GM18907 (cell line): ENCODE measurements around the gene HNRNPL.
A peak's percentile ranks its signal among the peaks of the same experiment; 100 is the strongest.
"Not testable (repeated sequence)": the region's sequence is repeated elsewhere in the genome, so short reads cannot be mapped to it uniquely, and the experiment has no call there.

Experiments
- ATAC-seq: cut with Tn5 transposase; IDR thresholded peaks from one replicate; pipeline ENCODE4 v1.9.1; 2021; ENCODE audit warnings: mild to moderate bottlenecking, moderate library complexity; ENCODE audit not compliant: unreplicated experiment

HNRNPL gene

DNA sequence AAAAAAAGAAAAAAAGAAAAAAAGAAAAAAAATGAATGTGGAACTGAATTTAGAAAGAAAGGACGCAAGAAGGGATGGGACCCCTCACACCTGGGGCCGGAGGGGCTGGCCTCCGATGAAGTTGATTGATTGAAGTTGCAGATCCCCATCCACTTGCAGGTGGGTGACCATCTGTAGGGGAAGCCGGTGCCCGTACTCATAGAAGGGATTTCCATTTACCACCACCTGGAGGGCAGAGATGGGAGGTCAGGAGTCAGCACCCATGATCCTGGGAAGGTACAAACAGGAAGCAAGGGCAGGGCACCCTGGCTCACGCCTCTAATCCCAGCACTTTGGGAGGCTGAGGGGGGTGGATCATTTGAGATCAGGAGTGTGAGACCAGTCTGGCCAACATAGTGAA is 43.4 kb downstream of the HNRNPL start:
- no peak for ATAC-seq

DNA sequence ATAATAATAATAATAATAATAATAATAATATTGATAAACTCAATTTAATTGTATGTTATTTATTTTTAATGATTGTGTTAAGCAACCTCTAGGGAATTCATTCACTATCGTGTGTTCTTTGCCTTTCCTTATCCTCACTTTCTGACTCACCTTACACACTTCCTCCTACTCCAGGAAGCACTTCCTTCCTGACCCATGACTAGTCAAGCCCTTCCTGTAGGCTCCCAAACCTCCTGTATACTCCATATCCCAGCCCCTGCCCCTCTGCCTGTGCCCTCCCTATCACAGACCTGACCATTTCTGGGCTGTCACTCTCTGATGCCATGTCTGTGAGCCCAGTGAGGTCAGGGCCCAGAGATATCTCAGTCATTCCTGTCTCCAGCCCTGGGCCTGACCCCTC is 44.6 kb downstream of the HNRNPL start:
- ATAC-seq: no peak

DNA sequence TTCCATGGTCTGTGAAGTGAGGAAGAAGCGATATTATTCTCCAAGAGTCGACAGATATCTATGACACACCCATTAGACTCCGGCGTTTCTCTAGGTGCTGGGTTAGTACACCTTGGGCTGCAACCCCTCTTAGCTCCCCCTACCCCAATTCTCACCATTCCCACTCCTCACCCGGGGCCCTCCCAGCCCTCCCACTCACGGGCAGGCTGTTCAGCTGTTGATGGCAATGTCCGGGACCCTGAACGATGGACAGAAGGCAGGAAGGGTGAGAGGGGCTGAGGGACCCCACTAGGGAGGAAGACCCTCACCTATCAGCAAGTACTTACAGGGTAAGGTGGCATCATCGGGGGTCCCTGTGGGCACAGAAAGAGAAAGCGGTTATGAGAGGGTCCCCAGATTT is 46.2 kb downstream of the HNRNPL start:
- ATAC-seq: no peak

DNA sequence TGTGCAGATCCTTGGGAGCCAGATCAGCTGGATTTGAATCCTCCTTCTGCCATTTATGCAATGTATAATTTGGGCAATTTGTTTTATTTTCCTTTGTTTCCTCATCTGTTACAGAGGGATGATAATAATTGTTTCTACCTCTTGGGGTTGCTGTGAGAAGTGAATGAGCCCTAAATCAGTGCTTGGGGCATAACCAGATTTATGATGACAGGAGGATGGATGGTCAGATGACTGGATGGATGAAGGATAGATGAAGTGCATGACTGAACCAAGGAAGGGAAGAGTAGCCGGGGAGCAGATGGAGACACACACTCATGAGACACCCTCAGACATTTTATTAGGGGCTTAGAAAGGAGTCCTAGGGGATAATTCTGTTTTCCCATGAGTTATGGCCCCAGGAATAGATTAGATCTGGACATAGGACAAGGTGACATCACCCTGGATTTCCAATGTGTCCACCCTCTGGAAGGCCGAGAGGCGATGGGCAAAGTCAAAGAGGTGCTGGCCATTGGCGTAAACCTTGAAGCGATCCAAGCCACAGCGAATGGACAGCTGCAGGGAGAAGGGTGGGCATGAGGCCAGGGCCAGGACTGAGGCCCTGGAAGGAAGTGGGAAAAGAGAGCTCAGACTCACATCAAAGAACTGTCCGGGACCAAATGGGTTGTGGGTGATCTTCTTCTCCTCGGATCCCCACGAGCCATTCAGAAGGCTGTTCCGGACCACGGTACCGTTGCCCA is 48.3 kb downstream of the HNRNPL start:
- no peak for ATAC-seq

DNA sequence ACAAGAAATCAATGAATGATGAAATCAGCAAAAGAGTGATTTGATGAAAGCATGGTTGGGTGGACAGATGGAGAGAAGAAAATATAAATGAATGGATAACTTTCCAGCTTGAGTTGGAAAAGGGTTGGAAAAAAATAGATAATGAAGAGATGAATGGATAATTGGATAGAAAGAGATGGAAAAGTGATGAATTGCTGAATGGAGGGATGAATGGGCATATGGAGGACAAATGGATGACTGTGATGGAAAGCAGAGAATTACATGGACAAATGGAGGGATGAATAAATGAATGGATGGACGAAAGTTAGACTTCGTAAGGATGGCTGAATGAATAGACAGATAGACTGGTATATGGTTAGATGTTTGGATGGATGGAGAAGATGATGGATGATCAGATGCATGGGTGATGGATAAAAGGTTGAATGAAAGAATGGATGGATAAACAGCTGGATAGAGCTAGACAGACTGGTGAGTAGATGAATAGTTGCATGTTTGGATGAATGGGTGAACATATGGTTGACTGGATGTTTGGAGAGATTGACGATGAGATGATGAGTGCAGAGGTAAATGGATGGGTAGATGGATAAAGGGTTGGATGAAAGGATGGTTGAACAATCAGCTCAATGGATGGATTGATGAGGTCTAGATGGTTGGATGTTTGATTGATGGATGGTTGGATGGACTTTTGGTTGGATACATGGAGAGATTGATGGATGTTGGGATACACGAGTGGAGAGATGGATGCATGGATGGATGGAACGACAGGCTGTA is 49.0 kb downstream of the HNRNPL start:
- ATAC-seq: no peak

DNA sequence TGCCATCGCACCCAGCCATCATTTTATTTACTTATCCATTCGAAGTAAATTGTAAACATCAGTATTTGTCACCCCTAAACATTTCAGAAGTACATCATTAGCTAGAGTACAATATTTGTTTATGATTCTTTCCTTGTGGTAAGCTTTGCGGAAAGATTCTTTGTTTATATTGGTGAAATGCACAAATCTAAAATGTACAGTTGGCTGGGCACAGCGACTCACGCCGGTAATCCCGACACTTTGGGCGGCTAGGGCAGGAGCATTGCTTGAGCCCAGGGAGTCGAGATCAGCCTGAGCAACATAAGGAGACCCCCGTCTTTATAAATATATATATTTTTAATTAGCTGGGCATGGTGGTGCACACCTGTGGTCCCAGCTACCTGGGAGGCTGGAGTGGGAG is 50.7 kb downstream of the HNRNPL start:
- no peak for ATAC-seq

DNA sequence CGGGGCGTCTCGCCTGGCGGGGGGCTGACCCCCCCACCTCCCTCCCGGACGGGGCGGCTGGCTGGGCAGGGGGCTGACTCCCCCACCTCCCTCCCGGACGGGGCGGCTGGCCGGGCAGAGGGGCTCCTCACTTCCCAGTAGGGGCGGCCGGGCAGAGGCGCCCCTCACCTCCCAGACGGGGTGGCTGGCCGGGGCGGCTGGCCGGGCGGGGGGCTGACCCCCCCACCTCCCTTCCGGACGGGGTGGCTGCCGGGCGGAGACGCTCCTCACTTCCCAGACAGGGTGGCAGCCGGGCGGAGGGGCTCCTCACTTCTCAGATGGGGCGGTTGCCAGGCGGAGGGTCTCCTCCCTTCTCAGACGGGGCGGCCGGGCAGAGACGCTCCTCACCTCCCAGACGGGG is 52.0 kb downstream of the HNRNPL start:
- not testable (repeated sequence) for ATAC-seq

DNA sequence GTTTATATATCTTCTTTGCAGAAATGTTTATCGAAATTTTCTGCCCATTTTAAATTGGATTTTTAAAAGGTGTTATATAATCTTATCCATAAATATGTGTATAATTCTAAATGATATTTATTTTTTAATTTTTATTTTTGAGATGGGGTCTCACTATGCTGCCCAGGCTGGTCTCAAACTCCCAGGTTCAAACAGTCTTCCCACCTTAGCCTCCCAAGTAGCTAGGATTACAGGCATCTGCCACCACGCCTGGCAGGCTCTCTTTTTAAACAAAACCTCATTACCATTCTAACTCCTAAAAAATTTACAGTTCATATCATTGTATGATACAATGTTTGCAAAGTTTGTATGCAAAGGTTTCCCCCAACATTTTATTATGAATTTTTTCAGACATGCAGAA is 53.6 kb downstream of the HNRNPL start:
- no peak for ATAC-seq

DNA sequence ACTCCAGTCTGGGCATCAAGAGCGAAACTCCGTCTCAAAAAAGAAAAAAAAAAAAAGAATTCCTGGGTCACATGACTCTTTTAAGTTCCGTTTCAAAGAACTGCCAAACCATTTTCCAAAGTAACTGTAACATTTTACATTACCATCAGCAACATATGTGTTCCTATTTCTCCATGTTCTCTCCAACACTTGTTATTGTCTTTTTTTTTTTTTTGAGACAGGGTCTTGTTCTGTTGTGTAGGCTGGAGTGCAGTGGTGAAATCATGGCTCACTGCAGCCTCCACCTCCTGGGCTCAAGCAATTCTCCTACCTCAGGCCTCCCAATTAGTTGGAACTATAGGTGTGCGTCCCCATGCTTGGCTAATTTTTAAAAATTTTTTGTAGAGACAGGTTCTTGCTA is 54.2 kb downstream of the HNRNPL start:
- ATAC-seq: no peak

DNA sequence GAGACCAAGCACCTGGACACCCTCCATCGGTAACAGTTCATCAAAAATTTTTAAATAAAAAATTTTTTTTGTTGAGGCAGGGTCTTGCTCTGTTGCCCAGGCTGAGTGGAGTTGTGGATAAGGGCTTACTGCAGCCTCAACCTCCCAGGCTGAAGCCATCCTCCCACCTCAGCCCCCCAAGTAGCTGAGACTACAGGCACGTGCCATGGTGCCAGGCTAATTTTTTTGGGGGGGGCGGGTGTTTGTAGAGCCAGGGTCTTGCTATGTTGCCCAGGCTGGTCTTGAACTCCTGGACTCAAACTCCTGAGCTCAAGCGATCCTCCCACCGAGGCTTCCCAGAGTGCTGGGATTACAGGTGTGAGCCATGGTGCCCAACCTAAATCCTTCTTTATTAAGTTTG is 56.1 kb downstream of the HNRNPL start:
- no peak for ATAC-seq

DNA sequence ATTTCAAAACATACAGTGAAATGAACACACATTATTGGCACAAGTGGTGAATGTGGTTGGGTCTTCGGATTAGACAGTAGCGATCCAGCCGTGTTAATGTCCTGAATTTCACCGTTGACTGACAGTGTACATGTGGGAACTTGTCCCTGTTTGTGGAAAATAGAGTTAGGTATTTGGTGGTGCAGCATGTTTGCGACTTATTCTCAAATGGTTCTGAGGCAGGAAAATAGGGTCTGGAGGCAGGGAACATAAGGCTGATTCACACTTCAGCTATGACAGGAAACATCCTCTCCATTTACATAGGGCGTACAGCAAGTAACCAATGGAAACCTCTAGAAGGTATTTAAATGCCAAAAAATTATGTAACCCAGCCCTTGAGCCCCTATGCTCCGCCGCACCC is 56.6 kb downstream of the HNRNPL start:
- ATAC-seq: no peak

DNA sequence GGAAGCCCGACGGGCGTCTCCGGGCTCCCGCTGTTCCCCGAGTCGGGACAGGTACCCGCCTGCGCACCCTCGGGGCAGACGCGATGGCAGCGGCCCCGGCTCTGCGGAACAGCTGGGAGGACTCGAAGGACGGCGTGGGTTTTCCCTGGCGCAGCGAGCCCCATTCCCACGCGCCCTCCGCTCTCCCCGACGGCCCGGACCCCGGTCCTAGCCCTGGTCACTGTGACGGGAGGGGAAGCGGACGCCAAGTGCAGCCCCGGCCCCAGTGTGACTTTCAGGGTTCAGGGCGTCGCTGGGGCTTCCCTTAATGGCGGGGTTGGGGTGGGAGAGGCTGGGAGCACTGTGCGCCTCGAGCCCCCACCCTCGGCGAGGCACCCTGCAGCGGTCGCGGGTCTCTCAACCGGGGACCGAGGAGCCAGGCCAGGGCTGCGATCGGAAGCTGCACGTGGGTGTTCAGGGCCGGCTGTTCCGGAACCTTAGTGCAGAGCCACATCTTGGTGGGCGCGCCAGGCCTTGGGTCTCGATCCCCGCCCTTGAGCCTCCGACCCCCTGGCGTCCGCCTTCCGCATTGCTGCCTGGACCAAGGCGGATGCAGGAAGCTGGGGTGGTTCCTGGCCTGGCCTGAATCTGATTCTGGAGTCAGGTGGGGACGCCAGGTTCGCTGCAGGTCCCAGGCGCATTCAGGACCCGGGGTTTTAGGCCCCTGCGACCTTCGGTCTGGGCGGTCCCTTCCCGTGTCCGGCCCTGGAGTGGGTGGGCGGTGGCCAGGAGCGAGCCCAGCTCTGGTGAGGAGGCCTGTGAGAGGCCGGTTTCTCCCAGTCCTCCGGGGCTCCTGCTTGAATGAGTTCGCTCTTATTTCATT is 57.3 kb downstream of the HNRNPL start:
- no peak for ATAC-seq

DNA sequence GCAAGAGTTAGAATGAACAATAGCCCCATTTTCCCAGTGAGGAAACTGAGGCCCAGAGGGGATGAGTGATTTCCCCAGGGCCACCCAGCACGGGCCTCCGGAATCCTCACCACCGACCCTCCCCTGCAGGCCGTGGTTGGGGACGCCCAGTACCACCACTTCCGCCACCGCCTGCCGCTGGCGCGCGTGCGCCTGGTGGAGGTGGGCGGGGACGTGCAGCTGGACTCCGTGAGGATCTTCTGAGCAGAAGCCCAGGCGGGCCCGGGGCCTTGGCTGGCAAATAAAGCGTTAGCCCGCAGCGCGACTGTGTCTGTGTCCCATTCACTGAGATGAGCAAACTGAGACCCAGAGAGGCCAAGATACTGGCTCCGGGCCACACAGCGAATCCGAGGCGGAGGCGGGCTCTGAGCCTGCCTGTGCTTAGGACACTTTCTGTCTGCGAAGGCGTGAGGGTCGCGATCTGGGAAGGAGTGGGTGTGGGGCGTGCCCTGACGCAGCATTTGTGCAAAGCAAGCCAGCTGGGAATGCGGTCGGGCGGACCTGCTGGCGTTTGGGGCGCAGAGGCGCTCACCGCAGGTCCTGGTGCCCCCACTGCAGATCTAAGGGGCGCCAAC is 58.2 kb downstream of the HNRNPL start:
- peak; percentile 75 for ATAC-seq

DNA sequence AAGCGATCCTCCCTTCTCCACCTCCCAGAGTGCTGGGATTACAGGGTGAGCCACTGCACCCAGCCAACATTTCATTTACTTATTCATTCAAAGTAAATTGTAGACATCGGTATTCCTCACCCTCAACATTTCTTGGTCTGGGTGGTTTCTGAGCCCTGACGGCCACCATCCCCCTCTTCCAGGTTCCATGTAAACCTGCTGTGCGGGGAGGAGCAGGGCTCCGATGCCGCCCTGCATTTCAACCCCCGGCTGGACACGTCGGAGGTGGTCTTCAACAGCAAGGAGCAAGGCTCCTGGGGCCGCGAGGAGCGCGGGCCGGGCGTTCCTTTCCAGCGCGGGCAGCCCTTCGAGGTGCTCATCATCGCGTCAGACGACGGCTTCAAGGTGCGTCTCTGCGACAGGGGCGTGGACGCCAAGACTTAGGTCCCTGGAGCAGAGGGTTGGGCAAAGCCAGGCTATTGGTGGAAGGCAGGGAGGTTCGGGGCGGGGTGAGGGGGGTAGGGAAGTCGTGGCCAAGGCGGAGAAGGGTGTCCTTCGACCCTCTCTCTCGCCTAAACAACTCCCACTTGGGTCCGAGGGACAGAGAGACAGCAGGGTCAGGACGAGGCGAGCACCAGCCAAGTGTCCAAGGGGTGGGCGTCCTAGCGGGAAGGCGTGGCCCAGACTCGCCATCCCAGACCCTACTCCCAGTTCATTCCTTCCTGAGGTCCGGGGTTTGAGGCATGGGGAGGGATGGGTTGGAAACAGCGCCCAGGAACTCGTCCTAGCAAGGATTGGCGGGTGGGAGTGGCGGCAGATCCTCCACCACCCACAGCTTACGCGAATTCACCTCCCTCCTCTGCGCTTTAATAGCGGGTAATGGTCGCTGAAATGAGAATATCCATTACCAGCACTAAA is 59.0 kb downstream of the HNRNPL start:
- ATAC-seq: not testable (repeated sequence)

DNA sequence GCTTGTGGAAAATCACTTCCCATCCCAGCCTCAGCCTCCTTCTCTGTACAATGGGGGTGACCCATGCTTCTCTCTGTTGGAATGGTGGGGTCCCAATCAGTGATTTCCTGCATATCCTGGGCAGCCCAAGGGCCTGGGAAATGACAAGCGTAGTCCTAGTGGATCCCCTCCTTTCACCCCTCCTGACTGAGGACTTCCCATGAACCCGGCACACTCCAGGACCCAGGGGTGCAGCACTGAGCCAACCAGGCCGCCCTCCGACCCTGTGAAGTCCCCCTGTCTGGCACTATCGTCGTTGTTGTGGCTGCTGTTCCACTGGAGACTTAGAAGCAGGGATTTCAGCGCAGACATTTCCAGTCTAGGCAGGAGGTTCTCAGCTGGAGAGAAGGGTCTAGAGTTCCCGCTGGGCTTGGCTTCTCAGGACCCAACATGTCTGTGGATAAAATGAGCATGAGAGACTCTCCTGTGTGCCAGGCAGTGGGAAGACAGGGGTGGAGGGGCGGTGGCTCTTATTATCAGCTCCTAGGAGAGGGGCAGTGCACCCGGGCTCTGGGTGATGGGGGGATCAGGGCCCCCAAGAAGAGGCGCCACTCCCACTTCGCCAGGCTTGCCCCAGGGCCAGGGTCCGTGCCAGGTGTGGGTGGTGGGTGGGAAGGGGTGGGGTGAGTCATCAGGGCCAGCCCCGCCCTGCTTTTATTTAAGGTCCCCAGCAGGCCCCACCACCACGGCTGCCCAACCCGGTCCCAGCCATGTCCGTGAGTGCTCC is 61.1 kb downstream of the HNRNPL start, which contains the start of gene LGALS7B:
LGALS7B (plus strand) TSS at position 723 of the 766 bp plus-strand sequence; CDS start at position 750, 27 bp downstream.
- no peak for ATAC-seq

DNA sequence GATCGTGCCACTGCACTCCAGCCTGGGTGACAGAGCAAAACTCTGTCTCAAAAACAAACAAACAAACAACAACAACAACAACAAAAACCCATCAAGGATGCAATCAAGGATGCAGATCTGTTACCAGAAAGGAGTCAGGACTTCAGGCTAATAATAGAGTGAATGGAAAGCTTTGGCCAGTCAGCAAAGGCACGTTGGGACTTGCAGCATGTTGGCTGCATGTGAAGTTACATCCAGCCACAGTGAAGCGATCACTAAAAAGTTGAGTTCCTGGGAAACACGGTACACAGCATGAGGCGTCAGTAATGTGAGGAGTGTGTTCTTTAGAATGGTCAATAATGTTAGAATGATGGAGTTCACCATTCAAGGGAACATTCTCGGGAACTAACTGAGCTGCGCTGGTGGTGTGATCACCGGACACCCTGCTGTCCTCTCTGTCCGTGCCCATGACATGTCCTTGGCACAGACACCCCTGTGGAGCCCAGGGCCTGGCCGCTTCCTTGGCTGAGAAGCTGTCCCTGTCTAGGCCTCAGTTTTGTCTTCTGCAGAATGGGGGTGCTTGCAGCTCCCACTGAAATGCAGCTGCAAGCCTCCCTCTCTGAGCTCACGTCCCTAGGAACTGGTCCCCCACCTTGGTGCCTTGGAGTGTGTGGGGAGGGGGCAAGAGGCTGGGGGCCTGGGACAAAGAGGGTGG is 63.1 kb downstream of the HNRNPL start:
- ATAC-seq: no peak
